GM21723 (cell line): ENCODE data around the gene PIEZO2.
"Not testable (repeated sequence)": the region's sequence is repeated elsewhere in the genome, so short reads cannot be mapped to it uniquely, and the experiment has no call there.

ENCODE experiments used
- ATAC-seq: cut with Tn5 transposase; IDR thresholded peaks from one replicate; pipeline ENCODE4 v1.9.1; 2021; ENCODE audit warnings: mild to moderate bottlenecking, moderate library complexity; ENCODE audit not compliant: unreplicated experiment

Gene PIEZO2

DNA sequence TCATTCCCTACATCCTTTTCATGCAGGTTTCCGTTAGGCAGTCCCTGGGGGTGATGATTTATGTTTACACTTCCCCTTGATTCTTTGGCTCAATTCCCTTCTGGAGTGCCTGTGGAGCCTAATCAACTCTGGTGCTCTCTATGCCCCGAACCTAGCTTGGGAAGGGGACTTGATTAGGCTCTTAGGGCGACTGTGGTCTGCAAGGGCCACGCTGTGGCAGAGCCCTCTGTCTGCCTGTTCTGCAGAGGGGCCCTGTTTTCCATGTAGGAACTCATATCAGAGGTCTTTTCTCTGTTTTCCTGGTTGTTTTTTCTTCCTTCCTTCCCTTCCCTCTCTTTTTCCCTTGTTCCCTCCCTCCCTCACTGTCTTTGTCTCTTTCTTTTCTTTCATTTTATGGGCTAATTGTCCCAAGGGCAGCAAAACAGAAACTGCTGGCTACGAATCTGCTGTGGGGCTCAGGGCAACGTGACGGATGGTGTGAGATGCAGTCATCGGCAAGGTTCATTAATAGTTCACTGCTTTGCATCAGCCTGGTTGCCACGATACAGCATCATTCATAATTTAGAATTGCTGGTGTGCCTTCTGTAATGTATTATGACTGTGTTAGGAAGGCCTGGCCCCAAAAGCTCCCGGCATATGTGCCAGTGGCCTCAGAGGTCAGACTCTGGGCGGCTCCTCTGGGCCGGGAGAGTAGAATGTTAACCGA, 489.0 kb downstream of the PIEZO2 start:
- no peak for ATAC-seq

GRCh38 chr18:10659594-10659993, 489.8 kb downstream of the PIEZO2 start:
- no peak for ATAC-seq

GRCh38 chr18:10659000-10659399, 490.4 kb downstream of the PIEZO2 start:
- no peak for ATAC-seq

GRCh38 chr18:10644003-10644402, 505.4 kb downstream of the PIEZO2 start:
- ATAC-seq = not testable (repeated sequence)

DNA sequence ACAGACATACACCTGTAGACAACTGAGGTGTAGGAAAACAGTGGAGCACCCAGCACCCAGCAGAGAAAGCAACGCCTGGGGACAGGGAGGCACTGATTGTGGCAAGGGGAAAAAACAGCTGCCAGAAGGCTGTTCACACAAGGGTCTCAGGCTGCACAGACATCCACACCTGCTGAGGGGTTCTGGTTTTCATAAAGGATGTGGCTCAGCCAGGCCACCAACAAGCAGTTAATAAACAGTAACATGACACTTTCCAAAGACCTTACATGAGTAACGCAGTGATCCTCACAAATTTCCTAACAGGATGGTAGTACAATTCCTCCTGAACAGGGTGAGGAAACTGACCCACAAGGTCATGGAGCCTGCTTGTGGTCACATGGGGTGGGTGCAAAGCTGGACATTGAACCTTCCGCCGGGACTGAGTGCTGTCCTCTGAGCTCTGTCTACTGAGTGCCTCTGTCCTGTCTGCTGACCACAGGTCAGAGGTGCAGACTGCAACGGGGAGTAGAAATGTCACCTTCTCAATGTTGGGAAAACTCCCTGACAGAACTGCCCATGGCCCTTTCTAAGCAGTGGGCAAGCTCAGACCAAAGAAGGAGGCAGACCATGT, 506.3 kb downstream of the PIEZO2 start:
- not testable (repeated sequence) for ATAC-seq

- not testable (repeated sequence) for ATAC-seq
Measured at GRCh38 chr18:10638539-10638885, 510.9 kb downstream of the PIEZO2 start.

DNA sequence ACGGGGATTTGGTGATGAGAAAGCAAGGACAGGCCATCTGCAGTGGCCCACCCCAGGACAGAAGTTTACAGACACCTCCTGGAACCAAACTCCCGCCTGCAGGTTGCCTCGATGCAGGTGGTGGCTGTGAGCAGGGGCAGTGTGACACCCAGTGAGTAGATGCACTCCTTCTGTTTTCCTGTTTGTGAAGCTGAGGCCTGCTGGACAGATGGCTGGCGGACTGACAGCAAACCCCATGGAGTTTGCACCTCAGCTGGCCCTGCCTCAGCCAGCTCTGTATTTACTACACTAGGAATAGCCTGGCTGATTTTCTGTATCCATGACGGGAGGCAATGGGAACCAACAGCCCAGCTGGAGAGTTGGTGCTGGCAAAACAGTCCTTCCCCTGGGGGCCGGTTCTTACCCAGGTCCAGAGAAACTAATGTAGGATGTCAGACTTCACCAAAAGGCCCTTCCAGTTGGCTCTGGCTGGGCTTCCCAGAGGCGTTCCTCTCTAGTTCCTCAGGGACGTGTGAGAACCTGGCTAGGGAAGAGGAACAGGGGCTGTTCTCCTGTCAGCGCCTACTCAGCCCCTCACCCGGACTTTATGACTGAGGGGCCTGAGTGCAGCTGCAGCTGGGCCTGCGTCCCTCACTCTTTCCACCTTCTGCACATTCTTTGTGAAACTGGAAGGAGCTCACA, 511.4 kb downstream of the PIEZO2 start:
- ATAC-seq = not testable (repeated sequence)

GRCh38 chr18:10629076-10629475, 520.3 kb downstream of the PIEZO2 start:
- ATAC-seq = peak; percentile 98

GRCh38 chr18:10626606-10627213, 522.7 kb downstream of the PIEZO2 start:
- not testable (repeated sequence) for ATAC-seq

GRCh38 chr18:10623606-10624005, 525.8 kb downstream of the PIEZO2 start:
- ATAC-seq = not testable (repeated sequence)

DNA sequence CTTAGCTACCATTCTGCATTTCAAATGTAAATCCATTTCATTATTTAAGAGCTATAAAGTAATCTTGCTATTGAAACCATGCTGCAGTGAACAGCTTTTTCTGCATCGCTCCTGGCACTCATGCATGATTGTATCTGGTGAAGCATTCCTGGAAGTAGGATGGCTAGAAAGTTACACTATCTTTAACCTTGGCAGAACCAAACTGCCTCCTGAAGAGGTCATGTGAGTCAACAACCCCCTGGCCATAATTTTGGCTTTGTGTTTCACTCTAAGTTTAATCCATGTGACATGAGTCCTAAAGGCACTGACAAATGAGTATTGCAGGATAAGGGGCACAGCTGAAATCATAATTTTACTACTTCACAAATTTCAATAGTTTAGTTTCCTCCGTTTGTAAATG, 526.4 kb downstream of the PIEZO2 start:
- not testable (repeated sequence) for ATAC-seq

DNA sequence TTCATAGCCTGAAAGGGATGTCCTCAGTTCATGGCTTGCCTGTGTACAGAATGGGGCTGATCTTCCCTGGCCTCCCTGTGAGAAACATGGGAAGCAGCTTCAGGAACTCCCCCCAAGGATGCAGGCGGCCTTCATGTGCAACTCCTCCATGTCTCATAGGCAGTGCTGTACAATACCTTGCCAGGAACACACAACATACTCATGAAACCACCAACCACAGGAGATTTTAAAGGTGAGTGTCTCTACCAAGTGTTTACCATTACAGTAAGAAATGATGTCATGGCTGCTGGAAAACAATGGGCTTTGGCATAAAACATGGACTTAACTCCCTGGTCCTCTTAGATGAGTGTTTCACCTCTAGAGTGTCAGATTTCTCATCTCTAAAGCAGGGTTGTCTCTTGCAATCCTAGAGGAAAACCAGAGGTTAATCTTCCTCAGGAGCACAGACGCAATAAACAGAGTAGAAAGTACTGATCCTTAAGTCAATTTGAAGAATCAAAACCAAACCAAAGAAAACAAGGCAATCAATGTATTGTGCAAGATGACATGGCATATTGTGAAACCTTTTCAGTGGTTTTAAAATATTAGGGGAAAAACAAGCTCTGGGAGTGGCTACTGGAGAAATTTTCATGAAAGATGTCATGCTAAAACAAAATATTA, 528.6 kb downstream of the PIEZO2 start:
- not testable (repeated sequence) for ATAC-seq
